Liver (tissue), 3 donors: ENCODE measurements around the gene ATG4B.

Source experiments
- ATF3 ChIP-seq: IDR thresholded peaks from 2 replicates; pipeline ENCODE4 v1.6.1; 2016; ENCODE audit warnings: antibody characterized with exemption
- GABPA ChIP-seq, 2 donors: IDR thresholded peaks in 1 of 2; conservative IDR thresholded peaks in 1 of 2; 2 replicates each; pipeline ENCODE4 v1.6.1; 2016; ENCODE audit warnings: antibody characterized with exemption in 2 of 2, mild to moderate bottlenecking in 1 of 2, moderate library complexity in 1 of 2
- HNF4G ChIP-seq: IDR thresholded peaks from 2 replicates; pipeline ENCODE4 v1.6.1; 2016; ENCODE audit warnings: antibody characterized with exemption
- RAD21 ChIP-seq, 2 donors: IDR thresholded peaks; 2 replicates each; pipeline ENCODE4 v1.6.1; 2016; ENCODE audit warnings: antibody characterized with exemption in 2 of 2, mild to moderate bottlenecking in 2 of 2
- REST ChIP-seq: IDR thresholded peaks from 2 replicates; pipeline ENCODE4 v1.6.1; 2016; ENCODE audit warnings: antibody characterized with exemption, mild to moderate bottlenecking
- TAF1 ChIP-seq: conservative IDR thresholded peaks from 2 replicates; pipeline ENCODE4 v1.6.1; 2016; ENCODE audit warnings: antibody characterized with exemption, mild to moderate bottlenecking
- TF ChIP-seq, protein P1 (sequence below): fragments of 150-350 bp; IDR thresholded peaks from 2 replicates; pipeline ENCODE4 v1.5.1; 2017; ENCODE audit warnings: improper control_type of control experiment, low read depth, low read length; ENCODE audit not compliant: missing input control
- donor health status: healthy.
- donor health status: healthy.

DNA sequence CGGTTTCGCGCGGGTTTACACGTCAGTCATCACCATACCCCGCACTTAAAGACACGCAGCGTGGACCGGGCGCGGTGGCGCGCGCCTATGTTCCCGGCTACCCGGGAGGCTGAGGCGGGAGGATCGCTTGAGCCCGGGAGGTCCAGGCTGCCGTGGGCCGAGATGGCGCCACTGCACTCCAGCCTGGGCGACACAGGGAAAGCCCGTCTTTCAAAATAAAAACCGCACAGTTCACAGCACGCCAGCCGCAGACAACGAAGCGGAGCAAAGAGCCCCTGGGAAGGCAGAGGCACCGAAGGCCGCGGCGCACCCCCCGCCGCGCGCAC, 48.8 kb downstream of the ATG4B start:
- TF ChIP-seq, protein P1, sequence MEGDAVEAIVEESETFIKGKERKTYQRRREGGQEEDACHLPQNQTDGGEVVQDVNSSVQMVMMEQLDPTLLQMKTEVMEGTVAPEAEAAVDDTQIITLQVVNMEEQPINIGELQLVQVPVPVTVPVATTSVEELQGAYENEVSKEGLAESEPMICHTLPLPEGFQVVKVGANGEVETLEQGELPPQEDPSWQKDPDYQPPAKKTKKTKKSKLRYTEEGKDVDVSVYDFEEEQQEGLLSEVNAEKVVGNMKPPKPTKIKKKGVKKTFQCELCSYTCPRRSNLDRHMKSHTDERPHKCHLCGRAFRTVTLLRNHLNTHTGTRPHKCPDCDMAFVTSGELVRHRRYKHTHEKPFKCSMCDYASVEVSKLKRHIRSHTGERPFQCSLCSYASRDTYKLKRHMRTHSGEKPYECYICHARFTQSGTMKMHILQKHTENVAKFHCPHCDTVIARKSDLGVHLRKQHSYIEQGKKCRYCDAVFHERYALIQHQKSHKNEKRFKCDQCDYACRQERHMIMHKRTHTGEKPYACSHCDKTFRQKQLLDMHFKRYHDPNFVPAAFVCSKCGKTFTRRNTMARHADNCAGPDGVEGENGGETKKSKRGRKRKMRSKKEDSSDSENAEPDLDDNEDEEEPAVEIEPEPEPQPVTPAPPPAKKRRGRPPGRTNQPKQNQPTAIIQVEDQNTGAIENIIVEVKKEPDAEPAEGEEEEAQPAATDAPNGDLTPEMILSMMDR, result no peak
- no peak for TF ChIP-seq REST
- TF ChIP-seq HNF4G, result no peak
- TF ChIP-seq RAD21 (IDR thresholded peaks at IDR 0.05), result no peak
- no peak for TF ChIP-seq TAF1
- no peak for TF ChIP-seq GABPA (IDR thresholded peaks at IDR 0.05 in 1 of 2, conservative IDR thresholded peaks at IDR 0.05 in 1 of 2)
- TF ChIP-seq ATF3, result no peak
